ENCODE measurements around the gene FCAR. TPM values are rescaled to one million over a fixed set of nuclear protein-coding genes. Genes with fewer than 3 reads are reported as not detected.
"Not testable (repeated sequence)": the region's sequence is repeated elsewhere in the genome, so short reads cannot be mapped to it uniquely, and the experiment has no call there.

Gene FCAR
- total RNA-seq, result not detected

- no peak within 1 kb of the TSS for H3K4me3 Mint-ChIP-seq
- H3K4me1 Mint-ChIP-seq, result no peaks in the 10 kb centered on the region
- no peaks in the 10 kb centered on the region for H3K36me3 Mint-ChIP-seq (ENCODE audit: low read depth)
- no peak for ATAC-seq (replicated peaks)
- no peaks in the 10 kb centered on the region for H3K9me3 Mint-ChIP-seq
- peaks cover 8% of the 10 kb centered on the region for H3K27me3 Mint-ChIP-seq
- no peak within 1 kb of the TSS for H3K27ac Mint-ChIP-seq
Measured at GRCh38 chr19:54873990-54874389, at the start of gene FCAR. Gene FCAR, plus strand, starts transcription at chr19:54874235. Its CDS starts 55 bp downstream, at chr19:54874290.

GRCh38 chr19:54824416-54824815, 49.6 kb upstream of the FCAR start:
- H3K4me1 Mint-ChIP-seq; H3K9me3 Mint-ChIP-seq; ATAC-seq (replicated peaks); H3K4me3 Mint-ChIP-seq; H3K36me3 Mint-ChIP-seq (ENCODE audit: low read depth); H3K27ac Mint-ChIP-seq: not testable (repeated sequence)
- peaks cover 22% of the 10 kb centered on the region for H3K27me3 Mint-ChIP-seq

GRCh38 chr19:54825326-54825725, 48.7 kb upstream of the FCAR start:
- H3K27me3 Mint-ChIP-seq, result peaks cover 21% of the 10 kb centered on the region
- not testable (repeated sequence) for H3K36me3 Mint-ChIP-seq (ENCODE audit: low read depth); ATAC-seq (replicated peaks); H3K4me1 Mint-ChIP-seq; H3K27ac Mint-ChIP-seq; H3K9me3 Mint-ChIP-seq; H3K4me3 Mint-ChIP-seq

GRCh38 chr19:54828064-54828463, 46.0 kb upstream of the FCAR start:
- not testable (repeated sequence) for H3K9me3 Mint-ChIP-seq; H3K27ac Mint-ChIP-seq; H3K4me3 Mint-ChIP-seq; H3K36me3 Mint-ChIP-seq (ENCODE audit: low read depth); ATAC-seq (replicated peaks); H3K4me1 Mint-ChIP-seq
- peaks cover 13% of the 10 kb centered on the region for H3K27me3 Mint-ChIP-seq

GRCh38 chr19:54832496-54832895, 41.5 kb upstream of the FCAR start, which contains the start of gene KIR2DS4:
Gene KIR2DS4, plus strand, starts transcription at chr19:54832676.
- not testable (repeated sequence) for H3K4me3 Mint-ChIP-seq; H3K4me1 Mint-ChIP-seq; H3K9me3 Mint-ChIP-seq; ATAC-seq (replicated peaks); H3K27ac Mint-ChIP-seq; H3K36me3 Mint-ChIP-seq (ENCODE audit: low read depth); H3K27me3 Mint-ChIP-seq

GRCh38 chr19:54835126-54835525, 38.9 kb upstream of the FCAR start:
- H3K27ac Mint-ChIP-seq; H3K4me1 Mint-ChIP-seq; ATAC-seq (replicated peaks); H3K36me3 Mint-ChIP-seq (ENCODE audit: low read depth); H3K4me3 Mint-ChIP-seq; H3K9me3 Mint-ChIP-seq: not testable (repeated sequence)
- peaks cover 12% of the 10 kb centered on the region for H3K27me3 Mint-ChIP-seq

- not testable (repeated sequence) for ATAC-seq (replicated peaks); H3K9me3 Mint-ChIP-seq; H3K4me1 Mint-ChIP-seq; H3K4me3 Mint-ChIP-seq; H3K27ac Mint-ChIP-seq; H3K36me3 Mint-ChIP-seq (ENCODE audit: low read depth)
- H3K27me3 Mint-ChIP-seq, result peaks cover 11% of the 10 kb centered on the region
Measured at GRCh38 chr19:54837522-54837921, 36.5 kb upstream of the FCAR start.

- peaks cover 26% of the 10 kb centered on the region for H3K27me3 Mint-ChIP-seq
- not testable (repeated sequence) for H3K4me1 Mint-ChIP-seq; H3K36me3 Mint-ChIP-seq (ENCODE audit: low read depth); H3K9me3 Mint-ChIP-seq; ATAC-seq (replicated peaks); H3K27ac Mint-ChIP-seq; H3K4me3 Mint-ChIP-seq
Measured at GRCh38 chr19:54843171-54843570, 30.9 kb upstream of the FCAR start.

GRCh38 chr19:54850061-54850640, 23.9 kb upstream of the FCAR start, which contains the start of gene KIR3DL2:
Gene KIR3DL2, plus strand, starts transcription at chr19:54850443. Its CDS starts 33 bp downstream, at chr19:54850476.
- H3K36me3 Mint-ChIP-seq (ENCODE audit: low read depth); ATAC-seq (replicated peaks); H3K4me1 Mint-ChIP-seq; H3K4me3 Mint-ChIP-seq; H3K9me3 Mint-ChIP-seq; H3K27ac Mint-ChIP-seq: not testable (repeated sequence)
- H3K27me3 Mint-ChIP-seq, result peaks cover 32% of the 10 kb centered on the region

- Mint-ChIP-seq H3K27me3 (peaks cover 34% of the 10 kb centered on the region), H3K36me3 (ENCODE audit: low read depth) (no peaks in the 10 kb centered on the region), H3K9me3 (no peaks in the 10 kb centered on the region), H3K4me1 (no peaks in the 10 kb centered on the region), H3K27ac (no peak overlapping the region), H3K4me3 (no peak overlapping the region)
- no peak for ATAC-seq (replicated peaks)
Measured at GRCh38 chr19:54850930-54851329, 23.1 kb upstream of the FCAR start.

GRCh38 chr19:54851353-54851752, 22.7 kb upstream of the FCAR start:
- Mint-ChIP-seq H3K27me3 (peaks cover 34% of the 10 kb centered on the region), H3K9me3 (no peaks in the 10 kb centered on the region), H3K4me1 (no peaks in the 10 kb centered on the region), H3K27ac (no peak overlapping the region), H3K36me3 (ENCODE audit: low read depth) (no peaks in the 10 kb centered on the region), H3K4me3 (no peak overlapping the region)
- ATAC-seq (replicated peaks), result no peak

- not testable (repeated sequence) for H3K9me3 Mint-ChIP-seq; H3K4me1 Mint-ChIP-seq; H3K4me3 Mint-ChIP-seq; ATAC-seq (replicated peaks); H3K36me3 Mint-ChIP-seq (ENCODE audit: low read depth); H3K27ac Mint-ChIP-seq
- H3K27me3 Mint-ChIP-seq, result peaks cover 27% of the 10 kb centered on the region
Measured at GRCh38 chr19:54855241-54855640, 18.8 kb upstream of the FCAR start.

- peaks cover 14% of the 10 kb centered on the region for H3K27me3 Mint-ChIP-seq
- ATAC-seq (replicated peaks); H3K27ac Mint-ChIP-seq; H3K36me3 Mint-ChIP-seq (ENCODE audit: low read depth); H3K4me1 Mint-ChIP-seq; H3K4me3 Mint-ChIP-seq; H3K9me3 Mint-ChIP-seq: not testable (repeated sequence)
Measured at GRCh38 chr19:54858476-54858875, 15.6 kb upstream of the FCAR start.

- not testable (repeated sequence) for ATAC-seq (replicated peaks); H3K4me1 Mint-ChIP-seq; H3K9me3 Mint-ChIP-seq; H3K4me3 Mint-ChIP-seq; H3K36me3 Mint-ChIP-seq (ENCODE audit: low read depth); H3K27ac Mint-ChIP-seq
- peaks cover 14% of the 10 kb centered on the region for H3K27me3 Mint-ChIP-seq
Measured at GRCh38 chr19:54859421-54859820, 14.6 kb upstream of the FCAR start.

GRCh38 chr19:54863459-54863858, 10.6 kb upstream of the FCAR start:
- ATAC-seq (replicated peaks); H3K27ac Mint-ChIP-seq; H3K9me3 Mint-ChIP-seq; H3K4me1 Mint-ChIP-seq; H3K4me3 Mint-ChIP-seq; H3K36me3 Mint-ChIP-seq (ENCODE audit: low read depth): not testable (repeated sequence)
- peaks cover 16% of the 10 kb centered on the region for H3K27me3 Mint-ChIP-seq

- H3K27ac Mint-ChIP-seq, result no peak overlapping the region
- peaks cover 4% of the 10 kb centered on the region for H3K9me3 Mint-ChIP-seq
- no peaks in the 10 kb centered on the region for H3K4me1 Mint-ChIP-seq
- peaks cover 18% of the 10 kb centered on the region for H3K27me3 Mint-ChIP-seq
- no peak for ATAC-seq (replicated peaks)
- no peaks in the 10 kb centered on the region for H3K36me3 Mint-ChIP-seq (ENCODE audit: low read depth)
- no peak overlapping the region for H3K4me3 Mint-ChIP-seq
Measured at GRCh38 chr19:54871696-54872095, 2.3 kb upstream of the FCAR start.

Data from activated T-helper 17 cell treated with anti-CD3 and anti-CD28 coated beads, Interleukin-2, amount 50 U/mL, for 72 hours (primary cell).